Thyroid gland (tissue), 4 donors: ENCODE measurements around the gene CLDN19. TPM values are rescaled to one million over a fixed set of nuclear protein-coding genes. Genes with fewer than 3 reads are reported as not detected.

Experiments used
- DNase-seq, 2 donors: peaks; one replicate each; pipeline ENCODE4 v3.0.0-alpha.2; 2019
- H3K27ac ChIP-seq, 3 donors: fragments of 200-600 bp; sonication (generic); 1 replicate in 2 of 3; 2 replicates in 1 of 3; pipeline ENCODE4 v1.5.1; 2016 to 2019; ENCODE audit warnings: mild to moderate bottlenecking in 1 of 3, moderate library complexity in 1 of 3
- H3K27me3 ChIP-seq: fragments of 200-600 bp; sonication (generic); one replicate; pipeline ENCODE4 v1.5.1; 2019
- H3K36me3 ChIP-seq, 2 donors: fragments of 200-600 bp; sonication (generic); one replicate each; pipeline ENCODE4 v1.5.1; 2016 to 2019
- H3K4me1 ChIP-seq, 2 donors: fragments of 200-600 bp; sonication (generic); one replicate each; pipeline ENCODE4 v1.5.1; 2017 to 2019
- H3K4me3 ChIP-seq, 3 donors: fragments of 200-600 bp; sonication (generic); replicated peaks in 1 of 3; 1 replicate in 2 of 3; 2 replicates in 1 of 3; pipeline ENCODE4 v1.5.1; 2016; ENCODE audit warnings: mild to moderate bottlenecking in 1 of 3
- H3K9me3 ChIP-seq: fragments of 200-600 bp; sonication (generic); one replicate; pipeline ENCODE4 v1.5.1; 2017
- POLR2A ChIP-seq, 2 donors: fragments of 450-650 bp; IDR thresholded peaks; one replicate each; pipeline ENCODE4 v1.6.1; 2017; ENCODE audit warnings: antibody characterized with exemption in 2 of 2, mild to moderate bottlenecking in 2 of 2, moderate library complexity in 1 of 2
- WGBS, 2 donors: methylation state at CpG; one replicate each; pipeline ENCODE4 v1.1.5; 2017; 5-methylcytosine and 5-hydroxymethylcytosine counted together
- intact Hi-C: fragments of 100-400 bp; cut with DNase I; formaldehyde crosslinking; loops from one replicate; pipeline ENCODE4 v1.15.1; 2023
- total RNA-seq, 4 donors: library from RNA; depleted of rRNA; stranded (reverse); fragments of >200 nt; gene quantifications; one replicate each; pipeline ENCODE4 v1.2.3, GENCODE V29; 2016
- TF ChIP-seq, protein P1 (sequence below), 6 experiments: fragments of 200-600 bp in 3 of 6; fragments of 450-650 bp in 3 of 6; sonication (generic) in 3 of 6; IDR thresholded peaks; one replicate each; pipeline ENCODE4 v1.5.1; 2016 to 2019; ENCODE audit warnings: antibody characterized with exemption in 6 of 6, mild to moderate bottlenecking in 2 of 6, inconsistent platforms in 1 of 6, moderate library complexity in 1 of 6

The CLDN19 gene
- total RNA-seq, 4 donors from 2014 or later = not detected

DNA sequence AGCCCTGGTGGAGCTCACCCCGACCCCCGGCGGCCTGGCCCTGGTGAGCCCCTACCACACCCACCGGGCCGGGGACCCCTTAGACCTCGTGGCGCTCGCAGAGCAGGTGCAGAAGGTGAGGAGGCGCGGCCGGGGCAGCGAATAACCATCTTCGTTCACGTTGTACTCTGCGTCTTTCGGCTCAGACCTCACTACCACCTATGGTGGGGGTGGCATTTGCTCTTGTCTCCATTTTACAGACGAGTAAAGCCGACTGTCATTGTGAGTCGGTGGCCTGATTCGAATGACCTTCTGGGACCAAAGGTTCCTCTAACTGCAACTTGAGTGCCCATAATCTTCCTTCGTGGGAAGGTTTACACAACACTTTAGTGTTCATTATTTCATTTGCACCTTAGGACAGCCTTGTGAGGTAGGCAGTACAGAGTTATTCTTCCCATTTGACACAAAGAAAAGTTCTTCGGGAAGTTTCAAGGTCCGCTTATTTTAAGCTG lies 27.5 kb upstream of the CLDN19 start:
- TF ChIP-seq POLR2A (IDR thresholded peaks at IDR 0.05) = no peak
- TF ChIP-seq, protein P1, sequence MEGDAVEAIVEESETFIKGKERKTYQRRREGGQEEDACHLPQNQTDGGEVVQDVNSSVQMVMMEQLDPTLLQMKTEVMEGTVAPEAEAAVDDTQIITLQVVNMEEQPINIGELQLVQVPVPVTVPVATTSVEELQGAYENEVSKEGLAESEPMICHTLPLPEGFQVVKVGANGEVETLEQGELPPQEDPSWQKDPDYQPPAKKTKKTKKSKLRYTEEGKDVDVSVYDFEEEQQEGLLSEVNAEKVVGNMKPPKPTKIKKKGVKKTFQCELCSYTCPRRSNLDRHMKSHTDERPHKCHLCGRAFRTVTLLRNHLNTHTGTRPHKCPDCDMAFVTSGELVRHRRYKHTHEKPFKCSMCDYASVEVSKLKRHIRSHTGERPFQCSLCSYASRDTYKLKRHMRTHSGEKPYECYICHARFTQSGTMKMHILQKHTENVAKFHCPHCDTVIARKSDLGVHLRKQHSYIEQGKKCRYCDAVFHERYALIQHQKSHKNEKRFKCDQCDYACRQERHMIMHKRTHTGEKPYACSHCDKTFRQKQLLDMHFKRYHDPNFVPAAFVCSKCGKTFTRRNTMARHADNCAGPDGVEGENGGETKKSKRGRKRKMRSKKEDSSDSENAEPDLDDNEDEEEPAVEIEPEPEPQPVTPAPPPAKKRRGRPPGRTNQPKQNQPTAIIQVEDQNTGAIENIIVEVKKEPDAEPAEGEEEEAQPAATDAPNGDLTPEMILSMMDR (IDR thresholded peaks at IDR 0.05) = no peak
- 2 to 4% methylated on average over 9 to 15 of the region's 23 CpGs for WGBS, 2 donors
- no peaks in the 10 kb centered on the region for H3K9me3 ChIP-seq

GRCh38 chr1:42766741-42767509 lies 26.9 kb upstream of the CLDN19 start, which contains the start of the genes C1orf50 and P3H1:
C1orf50 (plus strand) TSS chr1:42767249; CDS start chr1:42767312, 63 bp downstream.
P3H1 (minus strand) TSS chr1:42767028; CDS start chr1:42766971, 57 bp downstream.
- Histone ChIP-seq H3K4me3 (peak within 1 kb of the TSS; percentile 93 to 100 (median 97)), H3K36me3 (peaks cover 0 to 4% of the 10 kb centered on the region in 2 donors), H3K9me3 (no peaks in the 10 kb centered on the region), H3K4me1 (peaks cover 10 to 23% of the 10 kb centered on the region in 2 donors), H3K27me3 (no peaks in the 10 kb centered on the region), H3K27ac (peak within 1 kb of the TSS; percentile 69 to 79 (median 76))
- intact Hi-C loops = loop anchor here (5.0 kb wide), 1 partner anchor 50 kb away; the partner anchor contains the start of genes ERMAP and SVBP
- WGBS, 2 donors = 0% methylated on average over 2 to 14 of the region's 82 CpGs
- peak; percentile 100 for DNase-seq
- TF ChIP-seq, protein P1 (IDR thresholded peaks at IDR 0.05) = no peak
- peak; percentile 80 to 98 for TF ChIP-seq POLR2A (IDR thresholded peaks at IDR 0.05)

More for the DNA sequence above, 27.5 kb upstream of the CLDN19 start:
- Histone ChIP-seq H3K27me3 (no peaks in the 10 kb centered on the region), H3K4me3 (peak overlapping the region; percentile 86 to 100 (median 97)), H3K27ac (peak overlapping the region; percentile 31 to 76 (median 76)), H3K36me3 (peaks cover 0 to 1% of the 10 kb centered on the region in 2 donors), H3K4me1 (peaks cover 10 to 23% of the 10 kb centered on the region in 2 donors)
- DNase-seq = no peak
- intact Hi-C loops = loop anchor here (5.0 kb wide), 1 partner anchor 50 kb away; the partner anchor contains the start of genes ERMAP and SVBP

- Histone ChIP-seq H3K4me3 (peak overlapping the region; percentile 93 to 97 (median 97)), H3K9me3 (no peaks in the 10 kb centered on the region), H3K27ac (peak overlapping the region; percentile 62 to 79 (median 69)), H3K4me1 (peaks cover 10 to 23% of the 10 kb centered on the region in 2 donors), H3K27me3 (no peaks in the 10 kb centered on the region), H3K36me3 (peaks cover 0 to 4% of the 10 kb centered on the region in 2 donors)
- WGBS, 2 donors = 2% methylated on average over 18 to 19 of the region's 44 CpGs
- no peak for TF ChIP-seq POLR2A (IDR thresholded peaks at IDR 0.05)
- TF ChIP-seq, protein P1 (IDR thresholded peaks at IDR 0.05) = peak in 4 of 6 experiments; percentile 28 to 44 (median 41)
- intact Hi-C loops = loop anchor here (5.0 kb wide), 1 partner anchor 51 kb away; the partner anchor contains the start of genes ERMAP and SVBP
- peak; percentile 39 to 44 for DNase-seq
Observed at GRCh38 chr1:42765832-42766740, 26.1 kb upstream of the CLDN19 start.

GRCh38 chr1:42765269-42765668 lies 25.2 kb upstream of the CLDN19 start:
- peaks cover 10 to 23% of the 10 kb centered on the region in 2 donors for H3K4me1 ChIP-seq
- DNase-seq = no peak
- H3K4me3 ChIP-seq = no peak overlapping the region
- no peaks in the 10 kb centered on the region for H3K27me3 ChIP-seq
- H3K9me3 ChIP-seq = no peaks in the 10 kb centered on the region
- peaks cover 0 to 4% of the 10 kb centered on the region in 2 donors for H3K36me3 ChIP-seq
- TF ChIP-seq POLR2A (IDR thresholded peaks at IDR 0.05) = no peak
- TF ChIP-seq, protein P1 (IDR thresholded peaks at IDR 0.05) = no peak
- intact Hi-C loops = loop anchor here (5.0 kb wide), 1 partner anchor 52 kb away; the partner anchor contains the start of genes ERMAP and SVBP
- H3K27ac ChIP-seq = no peak overlapping the region
- WGBS, 2 donors = 23 to 29% methylated on average over 7 of the region's 7 CpGs
